H1 (cell line): ENCODE data around the gene TET1. TPM values are rescaled to one million over a fixed set of nuclear protein-coding genes. Genes with fewer than 3 reads are reported as not detected.

Experiments used
- CTCF ChIA-PET: fragments of 300-600 bp; sonication (Branson Sonifier 250); formaldehyde crosslinking; loops from one replicate; lab custom pipeline; 2021; ENCODE audit not compliant: partially characterized antibody; lab: Charles Lee
- POLR2A ChIA-PET: fragments of 300-600 bp; sonication (Branson Sonifier 250); formaldehyde crosslinking; loops from one replicate; lab custom pipeline; 2021; ENCODE audit warnings: inconsistent platforms; ENCODE audit not compliant: partially characterized antibody; lab: Charles Lee
- DNase-seq, 2 experiments: peaks; one replicate each; pipeline versions ENCODE4 v3.0.0 to v3.0.0-alpha.2; 2010 to 2022; ENCODE audit warnings: low spot score in 2 of 2, low read depth in 1 of 2, mixed read lengths in 1 of 2
- FAIRE-seq: peaks from 2 replicates; lab custom pipeline; 2011; peaks lifted over from hg19 to GRCh38; lab: Jason Lieb, UNC
- H2AFZ ChIP-seq: 2 replicates; pipeline ENCODE4 v1.8.1; 2012; ENCODE audit warnings: low read length, inconsistent platforms
- H2AK5ac ChIP-seq: 2 replicates; pipeline ENCODE4 v1.6.1; 2013; ENCODE audit warnings: low read depth, low read length
- H2BK120ac ChIP-seq: replicated peaks from 2 replicates; pipeline ENCODE3; 2013; ENCODE audit warnings: low read depth, low read length, inconsistent platforms
- H2BK12ac ChIP-seq: 2 replicates; pipeline ENCODE4 v1.6.1; 2013; ENCODE audit warnings: low read depth, low read length
- H2BK15ac ChIP-seq: 2 replicates; pipeline ENCODE4 v1.6.1; 2013; ENCODE audit warnings: low read length
- H2BK20ac ChIP-seq: 2 replicates; pipeline ENCODE4 v1.6.1; 2013; ENCODE audit warnings: low read length
- H2BK5ac ChIP-seq: 2 replicates; pipeline ENCODE4 v1.6.1; 2013; ENCODE audit warnings: low read depth, low read length
- H3K14ac ChIP-seq: 2 replicates; pipeline ENCODE4 v1.6.1; 2013; ENCODE audit warnings: inconsistent platforms; ENCODE audit not compliant: insufficient read length
- H3K18ac ChIP-seq: 2 replicates; pipeline ENCODE4 v1.6.1; 2013; ENCODE audit warnings: low read length; ENCODE audit errors: extremely low read depth
- H3K23ac ChIP-seq: 2 replicates; pipeline ENCODE4 v1.6.1; 2013; ENCODE audit warnings: inconsistent platforms; ENCODE audit not compliant: insufficient read length
- H3K23me2 ChIP-seq: 2 replicates; pipeline ENCODE4 v1.6.1; 2013; ENCODE audit warnings: low read depth, low read length
- H3K27ac ChIP-seq: 2 replicates; pipeline ENCODE4 v1.6.1; 2011; ENCODE audit warnings: low read depth, low read length, inconsistent platforms
- H3K27me3 ChIP-seq, 4 experiments: replicated peaks in 1 of 4; 1 replicate in 1 of 4; 2 replicates in 3 of 4; pipeline versions ENCODE4 v1.6.1 to v1.8.1; 2011 to 2013; ENCODE audit warnings: low read length in 3 of 4, mild to moderate bottlenecking in 3 of 4, inconsistent platforms in 2 of 4, mixed read lengths in 2 of 4, moderate library complexity in 1 of 4; ENCODE audit not compliant: control insufficient read depth in 3 of 4, insufficient read depth in 3 of 4; ENCODE audit errors: extremely low read depth in 1 of 4
- H3K36me3 ChIP-seq, 4 experiments: 2 replicates each; pipeline versions ENCODE4 v1.6.1 to v1.8.1; 2011 to 2013; ENCODE audit warnings: mild to moderate bottlenecking in 4 of 4, low read length in 3 of 4, moderate library complexity in 2 of 4, control low read depth in 1 of 4, inconsistent platforms in 1 of 4; ENCODE audit not compliant: insufficient read depth in 4 of 4, control insufficient read depth in 2 of 4
- H3K4ac ChIP-seq: replicated peaks from 2 replicates; pipeline ENCODE3; 2013; ENCODE audit warnings: low read length, low read depth, mixed read lengths, inconsistent platforms; ENCODE audit not compliant: insufficient read length
- H3K4me1 ChIP-seq, 4 experiments: replicated peaks in 1 of 4; 1 replicate in 1 of 4; 2 replicates in 3 of 4; pipeline versions ENCODE4 v1.6.1 to v1.8.1; 2011 to 2013; ENCODE audit warnings: low read length in 3 of 4, inconsistent platforms in 2 of 4, mixed read lengths in 1 of 4; ENCODE audit not compliant: insufficient read depth in 4 of 4, control insufficient read depth in 3 of 4
- H3K4me2 ChIP-seq, 2 experiments: 2 replicates each; pipeline versions ENCODE4 v1.6.1 to v1.8.1; 2011 to 2013; ENCODE audit warnings: low read depth in 2 of 2, low read length in 2 of 2, control low read depth in 1 of 2, inconsistent platforms in 1 of 2, mild to moderate bottlenecking in 1 of 2; ENCODE audit not compliant: insufficient read depth in 1 of 2
- H3K4me3 ChIP-seq, 4 experiments: fragments of 200-600, 300-600 bp in 1 of 4; sonication (generic), shearing (Covaris generic), sonication (Bioruptor Twin) in 1 of 4; 2 replicates each; pipeline versions ENCODE4 v1.5.1 to v1.8.1; 2011 to 2016; ENCODE audit warnings: low read length in 4 of 4, low read depth in 3 of 4, control low read depth in 2 of 4, inconsistent platforms in 2 of 4, mild to moderate bottlenecking in 2 of 4, mixed read lengths in 1 of 4, moderate library complexity in 1 of 4; ENCODE audit not compliant: insufficient read depth in 2 of 4; ENCODE audit errors: extremely low read depth in 1 of 4
- H3K56ac ChIP-seq: replicated peaks from 2 replicates; pipeline ENCODE3; 2013; ENCODE audit warnings: low read depth, mild to moderate bottlenecking, mixed read lengths, low read length, inconsistent platforms; ENCODE audit not compliant: insufficient read length
- H3K79me1 ChIP-seq: 2 replicates; pipeline ENCODE4 v1.6.1; 2013; ENCODE audit warnings: low read depth, low read length, control low read depth
- H3K79me2 ChIP-seq, 2 experiments: 2 replicates each; pipeline versions ENCODE4 v1.6.1 to v1.8.1; 2012 to 2013; ENCODE audit warnings: low read length in 2 of 2, mild to moderate bottlenecking in 2 of 2, inconsistent platforms in 1 of 2; ENCODE audit not compliant: insufficient read depth in 2 of 2, control insufficient read depth in 1 of 2
- H3K9ac ChIP-seq, 4 experiments: replicated peaks in 1 of 4; 1 replicate in 1 of 4; 2 replicates in 3 of 4; pipeline versions ENCODE4 v1.6.1 to v1.8.1; 2011 to 2013; ENCODE audit warnings: low read depth in 3 of 4, low read length in 3 of 4, control low read depth in 2 of 4, mild to moderate bottlenecking in 2 of 4, moderate library complexity in 2 of 4, inconsistent platforms in 1 of 4; ENCODE audit errors: extremely low read depth in 1 of 4
- H3K9me3 ChIP-seq, 2 experiments: 2 replicates each; pipeline versions ENCODE4 v1.6.1 to v1.8.1; 2012 to 2013; ENCODE audit warnings: mild to moderate bottlenecking in 2 of 2, moderate library complexity in 2 of 2, control low read depth in 1 of 2, inconsistent platforms in 1 of 2, low read depth in 1 of 2, low read length in 1 of 2, mixed read lengths in 1 of 2; ENCODE audit not compliant: insufficient read depth in 2 of 2
- H4K20me1 ChIP-seq, 2 experiments: replicated peaks in 1 of 2; 2 replicates each; pipeline versions ENCODE3 to v1.8.1; 2011 to 2013; ENCODE audit warnings: inconsistent platforms in 2 of 2, low read length in 2 of 2, mild to moderate bottlenecking in 1 of 2; ENCODE audit not compliant: insufficient read depth in 2 of 2, control insufficient read depth in 1 of 2
- H4K5ac ChIP-seq: 2 replicates; pipeline ENCODE4 v1.6.1; 2013; ENCODE audit warnings: low read length, low read depth, mixed read lengths, inconsistent platforms; ENCODE audit not compliant: insufficient read length
- H4K8ac ChIP-seq: 2 replicates; pipeline ENCODE4 v1.8.0; 2013; ENCODE audit warnings: mild to moderate bottlenecking, moderate library complexity, low read length, inconsistent platforms; ENCODE audit not compliant: insufficient read depth; ENCODE audit errors: extremely low read depth
- H4K91ac ChIP-seq: replicated peaks from 2 replicates; pipeline ENCODE3; 2013; ENCODE audit warnings: low read length, mixed read lengths, inconsistent platforms; ENCODE audit not compliant: insufficient read length
- ATF2 ChIP-seq: IDR thresholded peaks from 2 replicates; pipeline ENCODE4 v1.6.1; 2012; ENCODE audit warnings: low read length, inconsistent platforms
- EZH2 ChIP-seq: fragments of 200-600 bp; sonication (generic); IDR thresholded peaks from 2 replicates; pipeline ENCODE4 v1.7.1; 2012; ENCODE audit warnings: low read depth, mild to moderate bottlenecking, moderate library complexity, low read length, inconsistent platforms; ENCODE audit not compliant: severe bottlenecking
- KDM1A ChIP-seq: fragments of 200-600, 300-600 bp; sonication (generic); IDR thresholded peaks from 2 replicates; pipeline ENCODE4 v1.7.1; 2016; ENCODE audit warnings: mild to moderate bottlenecking, low read length, borderline replicate concordance
- MAFK ChIP-seq: IDR thresholded peaks from 2 replicates; pipeline ENCODE4 v1.6.1; 2012; ENCODE audit warnings: low read depth, mild to moderate bottlenecking, improper control_type of control experiment, low read length
- PHF8 ChIP-seq: fragments of 200-600 bp; sonication (generic); conservative IDR thresholded peaks from 2 replicates; pipeline ENCODE4 v1.7.1; 2012; ENCODE audit warnings: low read depth, mild to moderate bottlenecking, inconsistent platforms, low read length, moderate library complexity
- POLR2AphosphoS5 ChIP-seq: IDR thresholded peaks from 2 replicates; pipeline ENCODE4 v1.6.1; 2011; ENCODE audit warnings: low read depth, low read length
- SIN3A ChIP-seq, 2 experiments: IDR thresholded peaks in 1 of 2; conservative IDR thresholded peaks in 1 of 2; 2 replicates each; pipeline ENCODE4 v1.6.1; 2011 to 2012; ENCODE audit warnings: low read length in 2 of 2, improper control_type of control experiment in 1 of 2, low read depth in 1 of 2, mild to moderate bottlenecking in 1 of 2
- SP1 ChIP-seq: IDR thresholded peaks from 2 replicates; pipeline ENCODE4 v1.6.1; 2011; ENCODE audit warnings: low read depth, low read length
- SP4 ChIP-seq: IDR thresholded peaks from 2 replicates; pipeline ENCODE4 v1.6.1; 2012; ENCODE audit warnings: low read length, inconsistent platforms
- WGBS, 2 experiments: shearing (Covaris generic) in 1 of 2; methylation state at CpG; one replicate each; pipeline versions ENCODE4 v1.1.6 to v1.1.7; 2013 to 2015; ENCODE audit warnings: low lambda C conversion rate in 2 of 2, mixed read lengths in 2 of 2, inconsistent platforms in 1 of 2, low coverage in 1 of 2, missing lambda C conversion rate in 1 of 2; ENCODE audit not compliant: insufficient replicate concordance in 2 of 2, insufficient coverage in 1 of 2, insufficient read length in 1 of 2; ENCODE audit errors: extremely low coverage in 1 of 2, missing lambda C conversion rate in 1 of 2; 5-methylcytosine and 5-hydroxymethylcytosine counted together
- polyA plus RNA-seq, 7 experiments: library from polyadenylated mRNA; depleted of rRNA in 3 of 7; stranded (reverse) in 5 of 7; unstranded in 2 of 7; fragments of >200 nt in 5 of 7; fragments of 200-250 nt in 2 of 7; gene quantifications; 1 replicate in 5 of 7; 2 replicates in 1 of 7; 4 replicates in 1 of 7; pipeline versions ENCODE4 v1.2.1 to v1.2.3, GENCODE V29; 2011 to 2013; ENCODE audit warnings: missing spikeins in 2 of 7, mixed read lengths in 2 of 7
- total RNA-seq: library from RNA; stranded (reverse); fragmentation: NEBNext Ultra II Directional; extraction: Animal tissue kit (Norgen Biotek cat#: 25700); gene quantifications from 2 replicates; pipeline ENCODE4 v1.2.1, GENCODE V29; 2021
- TF ChIP-seq, protein P1 (sequence below): IDR thresholded peaks from 2 replicates; pipeline ENCODE4 v1.6.1; 2011; ENCODE audit warnings: low read length, improper control_type of control experiment

Gene TET1
- total and polyA plus RNA-seq, 2 of the 8 experiments (the other 6 are each of a cell fraction or from before 2014, with no cell fraction given) = 15.2 to 69.3 TPM

GRCh38 chr10:68597407-68597806 lies 37.3 kb downstream of the TET1 start:
- 100% methylated on average over 1 of the region's 1 CpG; no CpG with 5 or more reads in 1 of the 2 experiments for WGBS, 2 experiments
- H3K18ac ChIP-seq = no peak overlapping the region
- no peak for DNase-seq
- no peak overlapping the region for H3K4ac ChIP-seq
- no peak overlapping the region for H2AK5ac ChIP-seq
- H2BK5ac ChIP-seq = no peak overlapping the region
- H3K4me3 ChIP-seq = no peak overlapping the region
- H3K4me2 ChIP-seq = no peak overlapping the region
- H3K79me2 ChIP-seq = peaks cover 0 to 49% of the 10 kb centered on the region in 2 experiments; a peak in 2 of 4 replicates
- H2BK120ac ChIP-seq = no peak overlapping the region
- POLR2A ChIA-PET = interaction anchor here (0.6 to 1.6 kb wide), 6 partner anchors 34 to 46 kb away, joined by 3 to 8 read pairs (median 3); partner anchors contain the start of gene TET1
- no peak overlapping the region for H2BK20ac ChIP-seq
- H2AFZ ChIP-seq = no peak overlapping the region
- peaks cover 0 to 9% (median 2%) of the 10 kb centered on the region in 4 experiments; a peak in 3 of 8 replicates for H3K36me3 ChIP-seq
- peaks cover 4% of the 10 kb centered on the region; the same call in 1 of the 2 replicates for H3K79me1 ChIP-seq
- peaks cover 0 to 12% of the 10 kb centered on the region in 2 experiments for H4K20me1 ChIP-seq
- no peak overlapping the region for H3K14ac ChIP-seq
- no peak overlapping the region for H2BK15ac ChIP-seq
- no peak overlapping the region for H3K9ac ChIP-seq
- no peak for FAIRE-seq
- no peak overlapping the region for H2BK12ac ChIP-seq
- H3K56ac ChIP-seq = no peak overlapping the region
- H3K23me2 ChIP-seq = peaks cover 3% of the 10 kb centered on the region; the same call in 1 of the 2 replicates
- H3K27me3 ChIP-seq = no peaks in the 10 kb centered on the region
- H4K91ac ChIP-seq = no peak overlapping the region
- H3K23ac ChIP-seq = no peak overlapping the region
- no peak overlapping the region for H4K5ac ChIP-seq
- H3K27ac ChIP-seq = no peak overlapping the region
- CTCF ChIA-PET = interaction anchor here (0.6 kb wide), 1 partner anchor 186 kb away, joined by 3 read pairs; no protein-coding TSS in a partner anchor
- no peak overlapping the region for H4K8ac ChIP-seq
- no peaks in the 10 kb centered on the region for H3K9me3 ChIP-seq
- peaks cover 7 to 20% (median 13%) of the 10 kb centered on the region in 4 experiments for H3K4me1 ChIP-seq
- TF ChIP-seq SIN3A (conservative IDR thresholded peaks at IDR 0.05 in 1 of 2, IDR thresholded peaks at IDR 0.05 in 1 of 2; ENCODE audit: low read depth in 1 of 2, low read length in 2 of 2) (no peak), PHF8 (no peak), SP4 (no peak), SP1 (no peak), ATF2 (no peak), POLR2AphosphoS5 (no peak), MAFK (no peak), EZH2 (no peak), KDM1A (no peak)
- TF ChIP-seq, protein P1, sequence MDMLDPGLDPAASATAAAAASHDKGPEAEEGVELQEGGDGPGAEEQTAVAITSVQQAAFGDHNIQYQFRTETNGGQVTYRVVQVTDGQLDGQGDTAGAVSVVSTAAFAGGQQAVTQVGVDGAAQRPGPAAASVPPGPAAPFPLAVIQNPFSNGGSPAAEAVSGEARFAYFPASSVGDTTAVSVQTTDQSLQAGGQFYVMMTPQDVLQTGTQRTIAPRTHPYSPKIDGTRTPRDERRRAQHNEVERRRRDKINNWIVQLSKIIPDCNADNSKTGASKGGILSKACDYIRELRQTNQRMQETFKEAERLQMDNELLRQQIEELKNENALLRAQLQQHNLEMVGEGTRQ = no peak
